ENCODE measurements around the gene SAMD5.

The SAMD5 gene

GRCh38 chr6:147508042-147508865 lies at the start of gene SAMD5:
TSS of gene SAMD5 (plus strand) at chr6:147508690. CDS start at chr6:147508929, 239 bp downstream.
- no peak for DNase-seq

DNA sequence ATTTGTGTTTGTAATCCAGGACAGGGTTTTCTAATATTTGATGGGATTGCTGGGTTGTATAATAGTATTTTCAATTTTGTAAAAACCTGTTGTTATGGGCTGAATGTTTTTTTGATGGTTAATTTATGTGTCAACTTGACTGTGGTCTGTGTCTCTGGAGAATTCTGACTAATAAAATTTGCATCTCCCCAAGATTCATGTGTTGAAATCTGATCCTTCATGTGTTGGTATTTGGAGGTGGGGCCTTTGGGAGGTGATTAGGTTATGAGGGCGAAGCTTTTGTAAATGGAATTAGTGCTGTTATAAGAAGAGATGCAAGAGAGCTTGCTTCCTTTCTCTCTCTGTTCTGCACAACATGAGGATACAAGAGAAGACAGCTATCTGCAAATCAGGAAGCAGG lies 48.7 kb upstream of the SAMD5 start:
- DNase-seq, result no peak

DNA sequence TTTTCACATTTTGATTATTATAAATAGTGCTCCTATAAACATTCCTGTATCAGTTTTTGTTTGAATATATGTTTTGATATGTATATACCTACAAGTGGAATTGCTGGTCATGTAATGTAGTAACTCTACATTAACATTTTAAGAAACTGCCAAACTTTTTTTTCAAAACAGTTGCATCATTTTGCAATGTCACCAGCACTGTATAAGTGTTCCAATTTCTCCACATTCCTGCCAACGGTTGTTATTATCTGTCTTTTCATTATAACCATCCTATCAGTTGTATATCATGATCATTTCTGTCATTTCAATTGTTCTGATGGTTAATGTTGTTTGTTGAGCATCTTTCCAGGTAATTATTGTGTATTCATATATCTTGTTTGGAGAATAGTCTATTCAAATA lies 44.8 kb upstream of the SAMD5 start:
- no peak for DNase-seq

- DNase-seq, result no peak
Measured at GRCh38 chr6:147467428-147467827, 41.1 kb upstream of the SAMD5 start.

DNA sequence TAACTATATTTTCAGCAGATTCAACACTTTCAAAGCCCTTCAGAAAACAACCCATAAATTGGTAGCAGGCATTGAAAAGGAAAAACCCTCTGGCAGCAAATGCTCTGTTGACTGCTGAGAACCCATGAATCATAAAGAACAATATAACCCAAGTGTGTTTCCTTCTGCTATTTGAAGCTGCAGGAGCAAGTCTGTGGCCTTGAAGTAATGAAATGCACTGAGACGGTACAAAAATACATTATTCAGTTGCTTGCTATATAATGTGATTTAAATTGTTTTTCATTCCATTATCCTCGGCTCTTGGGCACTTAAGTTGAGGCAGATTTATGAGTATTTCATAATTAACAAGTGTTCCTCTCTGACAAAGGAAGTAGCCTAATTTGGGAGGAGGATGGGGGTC lies 40.6 kb upstream of the SAMD5 start:
- DNase-seq, result no peak

- DNase-seq, result no peak
Measured at GRCh38 chr6:147468634-147469033, 39.9 kb upstream of the SAMD5 start.

GRCh38 chr6:147479857-147480256 lies 28.6 kb upstream of the SAMD5 start:
- no peak for DNase-seq

- no peak for DNase-seq
Measured at GRCh38 chr6:147486683-147487082, 21.8 kb upstream of the SAMD5 start.

- DNase-seq, result no peak
Measured at GRCh38 chr6:147497472-147497871, 11.0 kb upstream of the SAMD5 start.

- DNase-seq, result no peak
Measured at GRCh38 chr6:147503587-147503986, 4.9 kb upstream of the SAMD5 start.

GRCh38 chr6:147504848-147505247 lies 3.6 kb upstream of the SAMD5 start:
- no peak for DNase-seq

DNA sequence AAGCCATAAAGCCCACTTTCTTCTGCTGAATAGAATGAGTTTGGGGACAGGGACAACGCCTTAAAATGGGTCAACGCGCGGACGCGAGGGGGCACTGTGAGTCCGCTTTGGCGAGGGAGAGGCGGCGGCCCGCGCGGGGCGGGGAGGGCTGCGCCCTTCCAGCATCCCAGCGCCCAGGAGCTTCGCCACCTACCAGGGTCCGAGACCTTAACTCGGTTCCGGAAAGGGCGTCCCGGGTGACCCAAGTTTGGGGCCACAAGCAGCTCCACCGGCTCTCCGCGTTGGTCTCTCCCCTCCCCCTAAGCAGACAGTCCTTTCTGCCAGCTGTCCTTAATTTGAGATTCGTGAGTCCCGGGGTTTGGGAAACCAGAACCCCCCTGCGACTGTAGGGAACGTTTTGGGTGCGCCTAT lies 1.8 kb upstream of the SAMD5 start:
- peak; percentile 9 for DNase-seq

- no peak for DNase-seq
Measured at GRCh38 chr6:147507162-147508041, 1.1 kb upstream of the SAMD5 start.

- DNase-seq, result no peak
Measured at GRCh38 chr6:147508866-147509608, 547 bp downstream of the SAMD5 start.

GRCh38 chr6:147509891-147510290 lies 1.4 kb downstream of the SAMD5 start:
- DNase-seq, result no peak

DNA sequence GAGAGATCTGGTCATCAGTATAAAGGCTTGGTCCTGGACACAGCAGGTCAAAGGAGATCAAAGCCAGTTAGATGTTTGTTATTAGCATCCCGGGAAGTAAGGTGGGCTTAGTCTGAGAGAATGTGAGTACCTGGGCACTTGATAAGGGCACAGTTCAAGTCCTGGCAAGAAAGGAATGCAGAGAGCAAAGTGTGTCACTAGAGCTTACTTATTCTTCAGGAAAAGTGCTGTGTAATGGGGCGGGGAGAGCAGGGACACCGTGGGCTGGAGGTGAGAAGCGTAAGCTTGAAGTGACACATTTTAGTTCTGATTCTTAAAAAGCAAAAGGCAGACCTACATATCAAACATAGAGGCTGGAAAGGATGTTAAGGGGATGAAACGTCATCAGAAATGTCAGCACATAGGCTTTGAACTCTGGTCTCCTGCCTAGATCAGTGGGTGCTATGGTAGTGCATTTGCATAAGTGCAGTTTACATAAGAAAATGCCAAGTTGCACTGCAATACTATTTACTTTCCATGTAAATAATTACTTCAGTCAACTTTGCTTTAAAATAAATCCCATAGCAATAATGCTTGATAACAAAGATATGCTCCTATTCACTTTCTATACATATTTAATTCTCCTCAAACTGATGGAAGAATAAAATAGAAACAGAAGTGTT lies 2.6 kb downstream of the SAMD5 start:
- no peak for DNase-seq

GRCh38 chr6:147514831-147515230 lies 6.3 kb downstream of the SAMD5 start:
- no peak for DNase-seq

- DNase-seq, result no peak
Measured at GRCh38 chr6:147515327-147515726, 6.8 kb downstream of the SAMD5 start.

- no peak for DNase-seq
Measured at GRCh38 chr6:147522597-147522996, 14.1 kb downstream of the SAMD5 start.

GRCh38 chr6:147525519-147526209 lies 17.2 kb downstream of the SAMD5 start:
- no peak for DNase-seq

DNA sequence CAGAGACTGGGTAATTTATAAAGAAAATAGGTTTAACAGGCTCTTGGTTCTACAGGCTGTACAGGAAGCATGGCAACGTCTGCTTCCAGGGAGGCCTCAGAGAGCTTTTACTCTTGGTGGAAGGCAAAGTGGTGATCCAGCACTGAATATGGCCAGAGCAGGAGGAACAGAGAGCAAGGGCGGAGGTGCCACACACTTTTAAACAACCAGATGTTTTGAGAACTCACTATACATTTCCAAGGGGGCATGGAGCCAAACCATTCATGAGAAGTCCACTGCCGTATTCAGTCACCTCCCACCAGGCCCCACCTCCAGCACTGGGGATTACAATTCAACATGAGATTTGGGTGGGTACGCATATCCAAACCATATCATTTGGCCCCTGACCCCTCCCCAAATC lies 18.7 kb downstream of the SAMD5 start:
- no peak for DNase-seq
